ENCODE measurements around the gene CRYBG2. TPM values are rescaled to one million over a fixed set of nuclear protein-coding genes. Genes with fewer than 3 reads are reported as not detected.

The CRYBG2 gene
- total RNA-seq, 4 donors from 2014 or later, result under 0.01 TPM; not detected in 3

- Histone ChIP-seq H3K36me3 (no peaks in the 10 kb centered on the region), H3K27ac (no peak overlapping the region), H3K27me3 (peaks cover 0 to 24% of the 10 kb centered on the region in 2 donors), H3K4me3 (no peak overlapping the region), H3K4me1 (no peaks in the 10 kb centered on the region), H3K9me3 (no peaks in the 10 kb centered on the region)
- TF ChIP-seq EP300 (IDR thresholded peaks at IDR 0.05), result no peak
- no peak for TF ChIP-seq CTCF (IDR thresholded peaks at IDR 0.05)
- no peak for DNase-seq (ENCODE audit: low spot score in 2 of 2)
- 72 to 81% methylated on average over 5 of the region's 5 CpGs for WGBS, 2 donors
These were observed 1.6 kb downstream of the CRYBG2 start for GRCh38 chr1:26352338-26352679.

GRCh38 chr1:26351590-26352337 is 2.2 kb downstream of the CRYBG2 start:
- TF ChIP-seq EP300 (IDR thresholded peaks at IDR 0.05), result no peak
- TF ChIP-seq CTCF (IDR thresholded peaks at IDR 0.05), result no peak
- TF ChIP-seq POLR2A (IDR thresholded peaks at IDR 0.05), result no peak
- no peak for DNase-seq (ENCODE audit: low spot score in 2 of 2)
- WGBS, 2 donors, result 75 to 77% methylated on average over 12 of the region's 12 CpGs
- no peaks in the 10 kb centered on the region for H3K4me1 ChIP-seq
- no peaks in the 10 kb centered on the region for H3K36me3 ChIP-seq
- H3K27ac ChIP-seq, result no peak overlapping the region
- H3K27me3 ChIP-seq, result peaks cover 0 to 19% of the 10 kb centered on the region in 2 donors
- H3K4me3 ChIP-seq, result no peak overlapping the region
- no peaks in the 10 kb centered on the region for H3K9me3 ChIP-seq

GRCh38 chr1:26350701-26351589 is 3.0 kb downstream of the CRYBG2 start:
- Histone ChIP-seq H3K4me3 (no peak overlapping the region), H3K27me3 (peaks cover 0 to 13% of the 10 kb centered on the region in 2 donors), H3K9me3 (no peaks in the 10 kb centered on the region), H3K27ac (no peak overlapping the region), H3K4me1 (no peaks in the 10 kb centered on the region), H3K36me3 (no peaks in the 10 kb centered on the region)
- no peak for DNase-seq (ENCODE audit: low spot score in 2 of 2)
- 64 to 67% methylated on average over 9 of the region's 9 CpGs for WGBS, 2 donors
- TF ChIP-seq EP300 (IDR thresholded peaks at IDR 0.05) (no peak), CTCF (IDR thresholded peaks at IDR 0.05) (no peak), POLR2A (IDR thresholded peaks at IDR 0.05) (no peak)

GRCh38 chr1:26350343-26350700 is 3.6 kb downstream of the CRYBG2 start:
- Histone ChIP-seq H3K9me3 (no peaks in the 10 kb centered on the region), H3K4me3 (no peak overlapping the region), H3K27me3 (peaks cover 0 to 10% of the 10 kb centered on the region in 2 donors), H3K4me1 (no peaks in the 10 kb centered on the region), H3K36me3 (no peaks in the 10 kb centered on the region), H3K27ac (no peak overlapping the region)
- no peak for DNase-seq (ENCODE audit: low spot score in 2 of 2)
- WGBS, 2 donors, result 74 to 75% methylated on average over 2 of the region's 2 CpGs
- TF ChIP-seq POLR2A (IDR thresholded peaks at IDR 0.05) (no peak), EP300 (IDR thresholded peaks at IDR 0.05) (no peak), CTCF (IDR thresholded peaks at IDR 0.05) (no peak)

- TF ChIP-seq CTCF (IDR thresholded peaks at IDR 0.05) (no peak), POLR2A (IDR thresholded peaks at IDR 0.05) (no peak), EP300 (IDR thresholded peaks at IDR 0.05) (no peak)
- H3K27me3 ChIP-seq, result peaks cover 0 to 10% of the 10 kb centered on the region in 2 donors
- DNase-seq (ENCODE audit: low spot score in 2 of 2), result no peak
- H3K9me3 ChIP-seq, result no peaks in the 10 kb centered on the region
- H3K27ac ChIP-seq, result no peak overlapping the region
- H3K4me3 ChIP-seq, result no peak overlapping the region
- WGBS, 2 donors, result 82 to 83% methylated on average over 5 of the region's 5 CpGs
- no peaks in the 10 kb centered on the region for H3K4me1 ChIP-seq
- H3K36me3 ChIP-seq, result no peaks in the 10 kb centered on the region
These were observed 4.1 kb downstream of the CRYBG2 start for GRCh38 chr1:26349877-26350244.

Data from tibial nerve (tissue), 4 donors.